Measurements from ENCODE around the gene WASF3.

Gene WASF3

GRCh38 chr13:26529441-26529840, 28.0 kb upstream of the WASF3 start:
- no peaks in the 10 kb centered on the region for H3K4me1 ChIP-seq (ENCODE audit: control insufficient read depth, insufficient read depth, low read length)
- no peak overlapping the region for H3K4me3 ChIP-seq (ENCODE audit: low read length)
- H3K36me3 ChIP-seq (ENCODE audit: control insufficient read depth, insufficient read depth, low read length), result no peaks in the 10 kb centered on the region
- no peak overlapping the region for H3K9ac ChIP-seq (ENCODE audit: low read length)
- no peaks in the 10 kb centered on the region for H3K9me3 ChIP-seq (ENCODE audit: control insufficient read depth, low read length)
- no peaks in the 10 kb centered on the region for H3K27me3 ChIP-seq (ENCODE audit: control insufficient read depth, insufficient read depth, low read length)

DNA sequence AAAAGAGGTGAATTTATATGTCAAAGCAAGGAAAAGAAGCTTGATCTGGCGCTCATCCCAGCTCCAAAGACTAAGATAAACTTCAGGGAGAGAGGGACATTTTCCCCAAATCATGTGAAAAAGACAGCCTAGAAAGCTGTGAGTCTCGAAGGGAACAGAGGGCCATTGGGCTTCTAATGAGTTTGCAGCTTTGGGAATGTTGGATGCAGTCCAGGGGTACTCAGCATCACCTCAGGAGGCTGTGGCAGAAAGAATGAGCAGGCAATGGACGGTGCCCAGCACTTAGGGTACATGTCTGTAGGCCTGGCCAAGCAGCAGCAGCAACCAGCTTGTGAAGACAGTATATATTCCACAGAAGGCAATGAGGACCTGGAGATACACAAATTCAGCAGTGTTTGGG, 25.7 kb upstream of the WASF3 start:
- H3K36me3 ChIP-seq (ENCODE audit: control insufficient read depth, insufficient read depth, low read length), result no peaks in the 10 kb centered on the region
- no peaks in the 10 kb centered on the region for H3K9me3 ChIP-seq (ENCODE audit: control insufficient read depth, low read length)
- H3K9ac ChIP-seq (ENCODE audit: low read length), result no peak overlapping the region
- H3K4me3 ChIP-seq (ENCODE audit: low read length), result no peak overlapping the region
- H3K27me3 ChIP-seq (ENCODE audit: control insufficient read depth, insufficient read depth, low read length), result no peaks in the 10 kb centered on the region
- no peaks in the 10 kb centered on the region for H3K4me1 ChIP-seq (ENCODE audit: control insufficient read depth, insufficient read depth, low read length)

DNA sequence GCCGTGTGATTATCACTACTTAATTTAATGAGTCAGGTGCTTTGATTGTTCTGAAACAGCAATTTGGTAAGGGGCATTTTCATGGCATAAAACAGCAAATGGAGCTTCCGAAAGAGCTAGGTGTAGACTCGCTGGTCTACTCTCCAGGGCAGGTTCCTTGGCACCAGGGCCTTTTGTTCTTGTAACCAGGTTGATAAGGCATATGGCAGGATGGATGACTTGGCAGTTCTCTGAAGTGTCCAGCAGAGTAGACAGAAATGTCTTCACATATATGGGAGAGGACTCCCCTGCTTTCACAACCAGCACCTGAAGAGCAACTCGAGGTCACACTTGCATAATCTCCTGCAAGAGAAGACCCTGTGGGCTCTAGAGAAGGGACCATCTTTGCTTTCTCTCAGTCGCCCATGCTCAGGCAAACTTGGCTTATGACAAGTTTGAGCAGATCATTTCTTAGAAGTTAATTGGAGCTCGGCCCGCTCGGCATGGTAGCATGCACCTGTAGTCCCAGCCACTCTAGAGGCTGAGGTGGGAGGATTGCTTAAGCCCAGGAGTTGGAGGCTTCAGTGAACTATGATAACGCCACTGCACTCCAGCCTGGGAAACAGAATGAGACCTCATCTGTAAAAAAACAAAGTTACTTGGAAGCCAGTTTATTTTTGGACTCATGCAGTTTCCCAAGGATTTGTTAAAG, 23.3 kb upstream of the WASF3 start:
- no peak overlapping the region for H3K9ac ChIP-seq (ENCODE audit: low read length)
- no peak overlapping the region for H3K4me3 ChIP-seq (ENCODE audit: low read length)
- H3K36me3 ChIP-seq (ENCODE audit: control insufficient read depth, insufficient read depth, low read length), result no peaks in the 10 kb centered on the region
- H3K4me1 ChIP-seq (ENCODE audit: control insufficient read depth, insufficient read depth, low read length), result no peaks in the 10 kb centered on the region
- H3K9me3 ChIP-seq (ENCODE audit: control insufficient read depth, low read length), result no peaks in the 10 kb centered on the region
- H3K27me3 ChIP-seq (ENCODE audit: control insufficient read depth, insufficient read depth, low read length), result no peaks in the 10 kb centered on the region

- peaks cover 7% of the 10 kb centered on the region for H3K4me1 ChIP-seq (ENCODE audit: control insufficient read depth, insufficient read depth, low read length)
- H3K27me3 ChIP-seq (ENCODE audit: control insufficient read depth, insufficient read depth, low read length), result no peaks in the 10 kb centered on the region
- H3K9me3 ChIP-seq (ENCODE audit: control insufficient read depth, low read length), result no peaks in the 10 kb centered on the region
- H3K9ac ChIP-seq (ENCODE audit: low read length), result no peak overlapping the region
- no peaks in the 10 kb centered on the region for H3K36me3 ChIP-seq (ENCODE audit: control insufficient read depth, insufficient read depth, low read length)
- H3K4me3 ChIP-seq (ENCODE audit: low read length), result no peak overlapping the region
Observed at GRCh38 chr13:26538363-26539317, 18.8 kb upstream of the WASF3 start.

DNA sequence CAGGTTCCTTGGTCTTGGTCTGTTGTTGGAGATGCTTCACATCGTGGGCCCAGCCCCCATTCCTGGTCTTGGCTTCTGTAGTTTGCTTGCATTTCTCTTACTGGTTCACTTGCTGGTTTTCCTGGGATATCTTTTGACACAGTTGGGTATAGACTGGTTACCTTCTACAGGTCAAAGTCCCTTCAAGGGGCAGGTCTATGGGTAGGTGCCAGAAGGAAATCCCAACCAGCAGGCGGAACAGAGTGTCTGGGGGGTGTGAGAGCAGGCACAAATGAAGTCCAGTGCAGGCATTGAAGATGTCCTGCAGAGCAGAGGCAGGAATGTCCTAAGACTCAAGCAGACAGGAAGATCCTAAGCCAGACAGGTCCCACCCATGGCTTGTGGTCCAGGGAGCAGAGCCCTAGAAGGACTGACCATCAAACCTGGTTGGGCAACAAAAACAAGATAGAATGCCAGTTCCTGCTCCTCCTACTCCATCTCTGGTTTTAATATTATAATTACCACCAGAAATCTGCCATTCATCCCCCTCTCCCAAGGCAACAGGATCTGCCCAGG, 17.7 kb upstream of the WASF3 start:
- Histone ChIP-seq H3K36me3 (ENCODE audit: control insufficient read depth, insufficient read depth, low read length) (no peaks in the 10 kb centered on the region), H3K9me3 (ENCODE audit: control insufficient read depth, low read length) (no peaks in the 10 kb centered on the region), H3K4me3 (ENCODE audit: low read length) (no peak overlapping the region), H3K4me1 (ENCODE audit: control insufficient read depth, insufficient read depth, low read length) (peaks cover 7% of the 10 kb centered on the region), H3K9ac (ENCODE audit: low read length) (no peak overlapping the region), H3K27me3 (ENCODE audit: control insufficient read depth, insufficient read depth, low read length) (no peaks in the 10 kb centered on the region)

DNA sequence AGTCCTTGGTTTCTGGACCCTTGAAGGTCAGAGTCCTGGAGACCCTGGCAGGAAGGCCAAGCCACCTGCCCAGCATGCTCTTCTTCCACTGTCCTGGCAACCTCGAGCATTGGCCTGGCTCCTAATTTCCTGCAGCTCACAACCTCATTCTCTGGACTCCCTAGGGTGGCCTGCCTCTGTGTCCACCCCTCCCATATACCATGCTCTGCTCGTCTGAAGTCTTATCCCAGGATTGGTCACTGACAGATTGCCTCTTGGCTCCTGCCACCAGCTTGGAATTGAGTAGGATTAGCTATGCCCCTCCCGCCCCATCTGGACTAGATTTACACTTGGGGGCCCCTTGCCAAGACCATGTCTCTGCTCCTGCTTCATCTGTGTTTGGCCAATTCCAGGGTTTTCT, 17.1 kb upstream of the WASF3 start:
- Histone ChIP-seq H3K36me3 (ENCODE audit: control insufficient read depth, insufficient read depth, low read length) (no peaks in the 10 kb centered on the region), H3K27me3 (ENCODE audit: control insufficient read depth, insufficient read depth, low read length) (no peaks in the 10 kb centered on the region), H3K9ac (ENCODE audit: low read length) (no peak overlapping the region), H3K4me3 (ENCODE audit: low read length) (no peak overlapping the region), H3K9me3 (ENCODE audit: control insufficient read depth, low read length) (no peaks in the 10 kb centered on the region), H3K4me1 (ENCODE audit: control insufficient read depth, insufficient read depth, low read length) (peaks cover 7% of the 10 kb centered on the region)

- Histone ChIP-seq H3K9ac (ENCODE audit: low read length) (no peak overlapping the region), H3K9me3 (ENCODE audit: control insufficient read depth, low read length) (no peaks in the 10 kb centered on the region), H3K4me3 (ENCODE audit: low read length) (no peak overlapping the region), H3K27me3 (ENCODE audit: control insufficient read depth, insufficient read depth, low read length) (no peaks in the 10 kb centered on the region), H3K36me3 (ENCODE audit: control insufficient read depth, insufficient read depth, low read length) (no peaks in the 10 kb centered on the region), H3K4me1 (ENCODE audit: control insufficient read depth, insufficient read depth, low read length) (peaks cover 7% of the 10 kb centered on the region)
Observed at GRCh38 chr13:26541041-26541440, 16.4 kb upstream of the WASF3 start.

DNA sequence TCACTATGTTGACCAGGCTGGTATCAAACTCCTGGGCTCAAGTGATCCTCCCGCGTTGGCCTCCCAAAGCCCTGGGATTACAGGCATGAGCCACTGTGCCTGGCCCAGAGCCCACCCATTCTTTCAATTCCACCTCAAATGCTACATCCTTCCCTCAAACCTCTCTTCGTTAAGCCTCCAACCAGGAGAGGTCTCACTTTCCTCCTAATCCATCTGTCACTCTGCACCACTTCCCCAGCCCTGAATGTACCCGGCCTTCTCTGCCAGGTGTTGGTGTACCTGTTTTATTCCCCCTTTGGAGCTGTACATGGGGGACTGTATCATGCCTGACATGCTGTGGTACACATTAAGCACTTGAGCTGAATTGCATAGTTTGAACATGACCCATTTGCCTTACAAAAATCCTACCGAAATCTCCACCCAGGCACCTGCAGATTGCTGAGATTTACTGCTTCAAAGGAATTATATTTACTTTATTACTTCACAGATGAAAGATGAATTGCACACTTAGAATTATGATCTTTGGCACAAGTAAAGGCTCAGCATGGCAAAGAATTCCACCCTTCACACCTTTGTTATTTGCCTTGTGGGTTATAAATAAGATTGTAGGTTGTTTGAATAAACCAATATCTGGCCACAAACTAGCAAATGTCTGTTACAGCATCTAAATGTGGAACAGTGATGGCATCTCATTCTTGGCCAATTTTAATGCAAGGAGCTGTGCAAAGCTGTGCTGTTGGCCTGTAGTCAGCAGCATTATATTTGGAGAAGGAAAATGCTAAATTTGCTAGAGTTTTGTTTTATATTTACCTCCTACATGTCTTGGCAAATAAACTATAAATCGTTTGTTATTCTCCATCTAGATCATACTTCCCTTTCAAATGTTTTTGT, 15.6 kb upstream of the WASF3 start:
- H3K4me3 ChIP-seq (ENCODE audit: low read length), result no peak overlapping the region
- no peaks in the 10 kb centered on the region for H3K27me3 ChIP-seq (ENCODE audit: control insufficient read depth, insufficient read depth, low read length)
- H3K9ac ChIP-seq (ENCODE audit: low read length), result no peak overlapping the region
- H3K36me3 ChIP-seq (ENCODE audit: control insufficient read depth, insufficient read depth, low read length), result no peaks in the 10 kb centered on the region
- H3K9me3 ChIP-seq (ENCODE audit: control insufficient read depth, low read length), result no peaks in the 10 kb centered on the region
- peaks cover 7% of the 10 kb centered on the region for H3K4me1 ChIP-seq (ENCODE audit: control insufficient read depth, insufficient read depth, low read length)

DNA sequence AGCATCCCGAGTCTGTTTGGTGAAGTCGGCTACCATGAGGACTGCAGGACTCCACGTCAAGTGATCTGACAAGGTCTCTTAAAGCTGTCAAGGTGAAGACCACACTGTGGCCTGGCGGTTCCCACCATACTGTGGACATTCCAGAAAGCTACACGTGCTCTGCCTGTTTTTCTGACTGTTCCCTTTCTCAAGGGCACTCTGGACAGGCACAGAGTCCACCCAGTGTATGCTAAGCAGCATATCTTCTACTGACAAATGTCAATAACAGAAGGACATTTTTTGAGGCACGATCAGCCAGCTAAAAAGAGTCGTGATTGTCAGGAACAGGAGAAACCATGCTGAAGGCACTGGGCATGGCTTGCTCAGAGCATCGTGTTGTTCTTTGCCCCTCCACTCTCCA, 12.8 kb upstream of the WASF3 start:
- Histone ChIP-seq H3K4me1 (ENCODE audit: control insufficient read depth, insufficient read depth, low read length) (peaks cover 3% of the 10 kb centered on the region), H3K36me3 (ENCODE audit: control insufficient read depth, insufficient read depth, low read length) (no peaks in the 10 kb centered on the region), H3K9ac (ENCODE audit: low read length) (no peak overlapping the region)

GRCh38 chr13:26548205-26548765, 9.2 kb upstream of the WASF3 start:
- H3K4me3 ChIP-seq (ENCODE audit: low read length), result no peak overlapping the region
- H3K9me3 ChIP-seq (ENCODE audit: control insufficient read depth, low read length), result no peaks in the 10 kb centered on the region
- no peaks in the 10 kb centered on the region for H3K36me3 ChIP-seq (ENCODE audit: control insufficient read depth, insufficient read depth, low read length)
- no peaks in the 10 kb centered on the region for H3K4me1 ChIP-seq (ENCODE audit: control insufficient read depth, insufficient read depth, low read length)
- no peak overlapping the region for H3K9ac ChIP-seq (ENCODE audit: low read length)
- peaks cover 2% of the 10 kb centered on the region for H3K27me3 ChIP-seq (ENCODE audit: control insufficient read depth, insufficient read depth, low read length)

More for the DNA sequence above, 12.8 kb upstream of the WASF3 start:
- Histone ChIP-seq H3K27me3 (ENCODE audit: control insufficient read depth, insufficient read depth, low read length) (no peaks in the 10 kb centered on the region), H3K4me3 (ENCODE audit: low read length) (no peak overlapping the region), H3K9me3 (ENCODE audit: control insufficient read depth, low read length) (no peaks in the 10 kb centered on the region)

- Histone ChIP-seq H3K27me3 (ENCODE audit: control insufficient read depth, insufficient read depth, low read length) (peaks cover 2% of the 10 kb centered on the region), H3K4me1 (ENCODE audit: control insufficient read depth, insufficient read depth, low read length) (no peaks in the 10 kb centered on the region), H3K9me3 (ENCODE audit: control insufficient read depth, low read length) (no peaks in the 10 kb centered on the region), H3K9ac (ENCODE audit: low read length) (no peak overlapping the region), H3K4me3 (ENCODE audit: low read length) (no peak overlapping the region), H3K36me3 (ENCODE audit: control insufficient read depth, insufficient read depth, low read length) (no peaks in the 10 kb centered on the region)
Observed at GRCh38 chr13:26549713-26550112, 7.8 kb upstream of the WASF3 start.

Data from mucosa of stomach (tissue), 1 donor.